ENCODE results near the gene NME5. TPM values are rescaled to one million over a fixed set of nuclear protein-coding genes. Genes with fewer than 3 reads are reported as not detected.

Gene NME5
- total RNA-seq, 4 donors from 2014 or later: 4.3 to 14.4 (median 12.0) TPM

DNA sequence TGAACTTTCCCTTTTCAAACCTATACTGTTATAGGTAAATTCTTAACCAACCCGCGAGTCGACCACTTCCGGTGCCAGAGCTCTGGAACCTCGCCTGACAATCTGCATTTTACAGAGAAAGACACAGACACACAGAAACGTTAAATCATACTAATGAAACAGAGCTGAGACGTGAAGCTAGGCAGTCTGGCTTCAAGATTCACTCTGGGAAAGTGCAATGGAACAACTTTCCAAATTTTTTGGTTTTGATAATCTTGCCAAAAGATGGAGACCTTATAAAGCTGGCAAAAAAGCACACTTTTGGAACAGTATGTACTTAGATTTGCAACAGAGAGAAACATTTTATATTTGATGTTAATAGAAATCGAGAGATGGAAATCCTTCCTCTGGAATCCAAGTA lies 71.3 kb downstream of the NME5 start:
- no peak for DNase-seq
- no peaks in the 10 kb centered on the region for H3K36me3 ChIP-seq
- intact Hi-C loops (cut with DNase I): no loop called here
- H3K27ac ChIP-seq: no peak overlapping the region
- 88 to 91% methylated on average over 8 of the region's 8 CpGs for WGBS, 2 donors
- no peaks in the 10 kb centered on the region for H3K27me3 ChIP-seq
- no peak for TF ChIP-seq POLR2A (IDR thresholded peaks at IDR 0.05)
- TF ChIP-seq, protein P1, sequence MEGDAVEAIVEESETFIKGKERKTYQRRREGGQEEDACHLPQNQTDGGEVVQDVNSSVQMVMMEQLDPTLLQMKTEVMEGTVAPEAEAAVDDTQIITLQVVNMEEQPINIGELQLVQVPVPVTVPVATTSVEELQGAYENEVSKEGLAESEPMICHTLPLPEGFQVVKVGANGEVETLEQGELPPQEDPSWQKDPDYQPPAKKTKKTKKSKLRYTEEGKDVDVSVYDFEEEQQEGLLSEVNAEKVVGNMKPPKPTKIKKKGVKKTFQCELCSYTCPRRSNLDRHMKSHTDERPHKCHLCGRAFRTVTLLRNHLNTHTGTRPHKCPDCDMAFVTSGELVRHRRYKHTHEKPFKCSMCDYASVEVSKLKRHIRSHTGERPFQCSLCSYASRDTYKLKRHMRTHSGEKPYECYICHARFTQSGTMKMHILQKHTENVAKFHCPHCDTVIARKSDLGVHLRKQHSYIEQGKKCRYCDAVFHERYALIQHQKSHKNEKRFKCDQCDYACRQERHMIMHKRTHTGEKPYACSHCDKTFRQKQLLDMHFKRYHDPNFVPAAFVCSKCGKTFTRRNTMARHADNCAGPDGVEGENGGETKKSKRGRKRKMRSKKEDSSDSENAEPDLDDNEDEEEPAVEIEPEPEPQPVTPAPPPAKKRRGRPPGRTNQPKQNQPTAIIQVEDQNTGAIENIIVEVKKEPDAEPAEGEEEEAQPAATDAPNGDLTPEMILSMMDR (IDR thresholded peaks at IDR 0.05): no peak
- H3K4me1 ChIP-seq: no peaks in the 10 kb centered on the region
- H3K9me3 ChIP-seq: no peaks in the 10 kb centered on the region
- H3K4me3 ChIP-seq (replicated peaks in 1 of 3): no peak overlapping the region

Small RNA genes within 50 kb of the gene (small RNA-seq; reads per million reads assigned to genes)
- gene RNU6-1148P (not detected), gene RNU6-460P (not detected), gene RNU6-888P (not detected)

Other genes with a start within 250 kb of the NME5 start
- not detected for gene PKD2L2, start 250.0 kb downstream of the NME5 start, total RNA-seq
- gene FAM13B, start 106.3 kb downstream of the NME5 start, total RNA-seq: 10 to 100 TPM; 40.1 to 72.0 (median 49.5) TPM
- not detected for gene WNT8A, start 55.4 kb downstream of the NME5 start, total RNA-seq
- gene BRD8, start 39.2 kb upstream of the NME5 start, total RNA-seq: 10 to 100 TPM; 56.9 to 96.1 (median 65.3) TPM
- gene KIF20A, start 39.7 kb upstream of the NME5 start, total RNA-seq: 1 to 10 TPM in 2 of 4 donors, under 1 TPM in 1, not detected in 1; 0.40 to 2.6 (median 1.9) TPM
- gene CDC23, start 73.9 kb upstream of the NME5 start, total RNA-seq: 10 to 100 TPM; 17.5 to 31.0 (median 22.5) TPM
- gene GFRA3, start 135.2 kb upstream of the NME5 start, total RNA-seq: not detected
- under 1 TPM in 1 of 4 donors, not detected in 3; 0.27 TPM for gene CDC25C, start 192.4 kb upstream of the NME5 start, total RNA-seq
- 10 to 100 TPM; 17.8 to 32.4 (median 20.7) TPM for gene FAM53C, start 198.8 kb upstream of the NME5 start, total RNA-seq
- 10 to 100 TPM; 64.8 to 89.4 (median 75.6) TPM for gene KDM3B, start 213.3 kb upstream of the NME5 start, total RNA-seq